Trophoblast cell (in vitro differentiated cells and primary cell): ENCODE data around the gene ZNF248.

Source experiments
- DNase-seq, 2 donors: peaks; one replicate each; pipeline ENCODE4 v3.0.0-alpha.2; 2016
- H2AFZ ChIP-seq: 2 replicates; pipeline ENCODE4 v1.6.1; 2013; ENCODE audit warnings: low read length, moderate library complexity, mild to moderate bottlenecking; ENCODE audit not compliant: insufficient read depth, poor library complexity
- H2AK5ac ChIP-seq: 2 replicates; pipeline ENCODE4 v1.6.1; 2013; ENCODE audit warnings: mild to moderate bottlenecking, low read length
- H2BK120ac ChIP-seq: 2 replicates; pipeline ENCODE4 v1.6.1; 2013; ENCODE audit warnings: low read length, mild to moderate bottlenecking, moderate library complexity; ENCODE audit not compliant: insufficient read depth, poor library complexity
- H2BK12ac ChIP-seq: 2 replicates; pipeline ENCODE4 v1.6.1; 2013; ENCODE audit warnings: mild to moderate bottlenecking, low read length, moderate library complexity
- H2BK5ac ChIP-seq: 2 replicates; pipeline ENCODE4 v1.6.1; 2013; ENCODE audit warnings: low read length, low read depth, moderate library complexity, mild to moderate bottlenecking; ENCODE audit not compliant: poor library complexity
- H3K14ac ChIP-seq: 2 replicates; pipeline ENCODE4 v1.6.1; 2013; ENCODE audit warnings: mild to moderate bottlenecking, low read length
- H3K18ac ChIP-seq: 2 replicates; pipeline ENCODE4 v1.6.1; 2013; ENCODE audit warnings: mild to moderate bottlenecking, low read length
- H3K23ac ChIP-seq: 2 replicates; pipeline ENCODE4 v1.6.1; 2013; ENCODE audit warnings: low read length
- H3K27ac ChIP-seq: 2 replicates; pipeline ENCODE4 v1.5.1; 2013; ENCODE audit warnings: low read depth, mild to moderate bottlenecking, inconsistent platforms, low read length, moderate library complexity
- H3K27me3 ChIP-seq: 2 replicates; pipeline ENCODE4 v1.6.1; 2013; ENCODE audit warnings: inconsistent platforms, mild to moderate bottlenecking, low read length, moderate library complexity; ENCODE audit not compliant: insufficient read depth
- H3K36me3 ChIP-seq, 2 experiments: 1 replicate in 1 of 2; 2 replicates in 1 of 2; pipeline ENCODE4 v1.6.1; 2013; ENCODE audit warnings: low read length in 2 of 2, mild to moderate bottlenecking in 2 of 2, moderate library complexity in 1 of 2; ENCODE audit not compliant: insufficient read depth in 2 of 2, control insufficient read depth in 1 of 2
- H3K4ac ChIP-seq: 2 replicates; pipeline ENCODE4 v1.6.1; 2013; ENCODE audit warnings: low read depth, mild to moderate bottlenecking, low read length, moderate library complexity
- H3K4me1 ChIP-seq, 2 experiments: 1 replicate in 1 of 2; 2 replicates in 1 of 2; pipeline ENCODE4 v1.6.1; 2013; ENCODE audit warnings: low read length in 2 of 2, mild to moderate bottlenecking in 2 of 2, moderate library complexity in 1 of 2; ENCODE audit not compliant: insufficient read depth in 2 of 2, control insufficient read depth in 1 of 2
- H3K4me2 ChIP-seq: 2 replicates; pipeline ENCODE4 v1.6.1; 2013; ENCODE audit warnings: inconsistent platforms, mild to moderate bottlenecking, low read length, moderate library complexity
- H3K4me3 ChIP-seq: 2 replicates; pipeline ENCODE4 v1.5.1; 2013; ENCODE audit warnings: mild to moderate bottlenecking, low read depth, low read length, inconsistent platforms
- H3K79me1 ChIP-seq: one replicate; pipeline ENCODE4 v1.6.1; 2013; ENCODE audit warnings: low read length
- H3K79me2 ChIP-seq: 2 replicates; pipeline ENCODE4 v1.6.1; 2013; ENCODE audit warnings: low read length, mild to moderate bottlenecking; ENCODE audit not compliant: control insufficient read depth, insufficient read depth, poor library complexity
- H3K9ac ChIP-seq: 2 replicates; pipeline ENCODE4 v1.6.1; 2013; ENCODE audit warnings: mild to moderate bottlenecking, low read length
- H3K9me3 ChIP-seq: 2 replicates; pipeline ENCODE4 v1.6.1; 2013; ENCODE audit warnings: low read depth, mild to moderate bottlenecking, control low read depth, inconsistent platforms, low read length; ENCODE audit not compliant: insufficient read depth
- H4K12ac ChIP-seq: 2 replicates; pipeline ENCODE4 v1.6.1; 2013; ENCODE audit warnings: low read depth, mild to moderate bottlenecking, low read length, moderate library complexity
- H4K8ac ChIP-seq: 2 replicates; pipeline ENCODE4 v1.6.1; 2013; ENCODE audit warnings: low read depth, mild to moderate bottlenecking, low read length, moderate library complexity
- H4K91ac ChIP-seq: one replicate; pipeline ENCODE4 v1.6.1; 2013; ENCODE audit warnings: low read depth, mild to moderate bottlenecking, low read length, moderate library complexity
- WGBS: extraction: QIAGEN DNeasy Blood & Tissue Kit; methylation state at CpG from one replicate; pipeline ENCODE4 v1.1.7; 2013; ENCODE audit warnings: missing lambda C conversion rate; ENCODE audit not compliant: insufficient read length, insufficient coverage; ENCODE audit errors: extremely low coverage; 5-methylcytosine and 5-hydroxymethylcytosine counted together

ZNF248 gene

DNA sequence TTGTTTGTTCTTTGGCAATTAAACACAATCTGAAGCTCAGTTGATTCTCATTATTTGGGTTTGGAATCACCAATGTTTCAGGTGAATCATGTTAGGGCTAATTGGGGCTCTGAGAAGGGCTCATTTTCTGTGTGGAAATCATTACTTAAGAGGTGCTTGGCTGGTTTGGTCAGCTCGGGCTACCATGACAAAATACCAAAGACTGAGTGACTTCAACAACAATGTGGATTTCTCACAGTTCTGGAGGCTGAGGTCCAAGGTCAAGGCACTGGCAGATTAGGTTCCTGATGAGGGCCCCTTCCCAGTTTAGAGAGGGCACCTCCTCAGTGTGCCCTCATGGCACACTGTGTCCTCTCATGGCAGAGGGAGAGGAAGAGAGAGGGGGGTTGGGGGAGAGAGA lies 121.3 kb downstream of the ZNF248 start:
- no peak overlapping the region for H2AFZ ChIP-seq
- no peak overlapping the region for H3K23ac ChIP-seq
- H4K12ac ChIP-seq = no peak overlapping the region
- no peaks in the 10 kb centered on the region for H3K79me1 ChIP-seq
- H2BK120ac ChIP-seq = no peak overlapping the region
- no CpG with 5 or more reads among the region's 1 CpG for WGBS
- H3K9me3 ChIP-seq = peaks cover 43% of the 10 kb centered on the region
- no peak overlapping the region for H2BK5ac ChIP-seq
- H3K4me3 ChIP-seq = no peak overlapping the region
- no peak overlapping the region for H3K27ac ChIP-seq
- H3K79me2 ChIP-seq = no peaks in the 10 kb centered on the region
- H3K4ac ChIP-seq = no peak overlapping the region
- H3K14ac ChIP-seq = no peak overlapping the region
- H2AK5ac ChIP-seq = no peak overlapping the region
- H3K18ac ChIP-seq = no peak overlapping the region
- no peaks in the 10 kb centered on the region for H3K27me3 ChIP-seq
- H3K9ac ChIP-seq = no peak overlapping the region
- H4K91ac ChIP-seq = no peak overlapping the region
- DNase-seq = peak; percentile 47 to 75
- H3K4me1 ChIP-seq = no peaks in the 10 kb centered on the region
- H3K4me2 ChIP-seq = no peak overlapping the region
- no peaks in the 10 kb centered on the region for H3K36me3 ChIP-seq
- no peak overlapping the region for H4K8ac ChIP-seq
- no peak overlapping the region for H2BK12ac ChIP-seq

DNA sequence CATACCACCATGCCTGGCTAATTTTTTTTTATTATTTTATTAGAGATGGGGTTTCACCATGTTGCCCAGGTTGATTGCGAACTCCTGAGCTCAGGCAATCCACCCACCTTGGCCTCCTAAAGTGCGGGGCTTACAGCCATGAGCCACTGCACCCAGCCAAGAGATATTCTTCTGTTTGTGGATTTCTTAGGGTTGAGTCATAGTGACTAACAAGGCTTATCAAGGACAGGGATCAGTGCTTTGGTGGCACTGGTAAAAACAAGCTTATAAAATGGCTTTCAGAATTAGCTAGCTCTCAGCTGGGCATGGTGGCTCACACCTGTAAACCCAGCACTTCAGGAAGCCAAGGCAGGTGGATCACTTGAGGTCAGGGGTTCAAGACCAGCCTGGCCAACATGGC lies 122.4 kb downstream of the ZNF248 start:
- Histone ChIP-seq H3K9ac (no peak overlapping the region), H3K27ac (no peak overlapping the region), H2BK12ac (no peak overlapping the region), H3K4me3 (no peak overlapping the region), H3K14ac (no peak overlapping the region), H3K18ac (no peak overlapping the region), H3K23ac (no peak overlapping the region), H3K9me3 (peaks cover 36% of the 10 kb centered on the region), H4K91ac (no peak overlapping the region), H3K4ac (no peak overlapping the region), H3K27me3 (no peaks in the 10 kb centered on the region), H4K8ac (no peak overlapping the region), H4K12ac (no peak overlapping the region), H2AFZ (no peak overlapping the region), H2BK120ac (no peak overlapping the region), H3K4me2 (no peak overlapping the region), H3K79me2 (no peaks in the 10 kb centered on the region), H2BK5ac (no peak overlapping the region), H3K79me1 (no peaks in the 10 kb centered on the region), H3K4me1 (no peaks in the 10 kb centered on the region), H3K36me3 (no peaks in the 10 kb centered on the region), H2AK5ac (no peak overlapping the region)
- peak; percentile 70 to 85 for DNase-seq
- WGBS = no CpG with 5 or more reads among the region's 2 CpGs
